GM12878 (cell line): ENCODE data around the gene PRRX1. TPM values are rescaled to one million over a fixed set of nuclear protein-coding genes. Genes with fewer than 3 reads are reported as not detected.

Source experiments
- ATAC-seq: fragments of 200-7000 bp; cut with Tn5 transposase; 3 replicates; pipeline ENCODE4 v1.9.1; 2020; ENCODE audit warnings: mild to moderate bottlenecking, moderate library complexity
- BruUV-seq: library from RNA; stranded (reverse); fragments of 400-500 nt; replicated peaks from 2 replicates; lab custom pipeline; 2021; lab: Mats Ljungman, UMichigan
- CTCF ChIA-PET: fragments of 300-600 bp; sonication (Branson Sonifier 250); formaldehyde crosslinking; extraction: SDS; loops from one replicate; lab custom pipeline; 2021; ENCODE audit warnings: inconsistent platforms; lab: Yijun Ruan, JAX
- POLR2A ChIA-PET: fragments of 350-600 bp; formaldehyde crosslinking; extraction: SDS; loops from one replicate; lab custom pipeline; 2021; ENCODE audit warnings: inconsistent platforms; lab: Charles Lee
- RAD21 ChIA-PET: fragments of 300-600 bp; sonication (Branson Sonifier 250); formaldehyde crosslinking; loops from one replicate; lab custom pipeline; 2023; ENCODE audit warnings: antibody characterized with exemption; ENCODE audit not compliant: unreplicated experiment; lab: Charles Lee
- SMC1A ChIA-PET: fragments of 300-600 bp; sonication (Branson Sonifier 250); formaldehyde crosslinking; loops from one replicate; lab custom pipeline; 2023; ENCODE audit not compliant: unreplicated experiment, uncharacterized antibody; lab: Charles Lee
- DNase-seq: peaks from one replicate; pipeline ENCODE4 v3.0.0-alpha.2; 2011; ENCODE audit warnings: low read depth, low spot score
- FAIRE-seq: peaks from 3 replicates; lab custom pipeline; 2011; peaks lifted over from hg19 to GRCh38; lab: Jason Lieb, UNC
- H2AFZ ChIP-seq: 2 replicates; pipeline ENCODE4 v1.6.0; 2011; ENCODE audit warnings: low read depth, low read length, control low read depth; ENCODE audit not compliant: control insufficient read depth
- H3K27ac ChIP-seq: 2 replicates; pipeline ENCODE4 v1.5.1; 2011; ENCODE audit warnings: control low read depth; ENCODE audit not compliant: control insufficient read depth, insufficient read depth
- H3K27me3 ChIP-seq, 2 experiments: replicated peaks in 1 of 2; 2 replicates each; pipeline versions ENCODE4 v1.6.0 to v1.6.1; 2011; ENCODE audit warnings: low read length in 1 of 2; ENCODE audit not compliant: control insufficient read depth in 2 of 2, insufficient read depth in 2 of 2
- H3K36me3 ChIP-seq, 2 experiments: 2 replicates each; pipeline ENCODE4 v1.5.1; 2011; ENCODE audit warnings: low read length in 1 of 2; ENCODE audit not compliant: control insufficient read depth in 2 of 2, insufficient read depth in 2 of 2
- H3K4me1 ChIP-seq: 2 replicates; pipeline ENCODE4 v1.6.1; 2011; ENCODE audit warnings: mild to moderate bottlenecking, low read length, moderate library complexity, mixed read lengths; ENCODE audit not compliant: control insufficient read depth, insufficient read depth
- H3K4me2 ChIP-seq: 2 replicates; pipeline ENCODE4 v1.6.0; 2011; ENCODE audit warnings: control low read depth; ENCODE audit not compliant: control insufficient read depth, insufficient read depth
- H3K4me3 ChIP-seq: fragments of 200-600 bp; sonication (generic); 2 replicates; pipeline ENCODE4 v1.5.1; 2016
- H3K79me2 ChIP-seq: 2 replicates; pipeline ENCODE4 v1.6.0; 2011; ENCODE audit warnings: low read length; ENCODE audit not compliant: control insufficient read depth, insufficient read depth
- H3K9ac ChIP-seq: 2 replicates; pipeline ENCODE4 v1.8.0; 2011; ENCODE audit warnings: low read length, control low read depth, mixed read lengths; ENCODE audit not compliant: control insufficient read depth, insufficient read depth
- H3K9me3 ChIP-seq: replicated peaks from 3 replicates; pipeline ENCODE4 v1.5.1; 2011; ENCODE audit warnings: mild to moderate bottlenecking, low read length; ENCODE audit not compliant: control insufficient read depth, insufficient read depth
- H4K20me1 ChIP-seq: 2 replicates; pipeline ENCODE4 v1.6.0; 2011; ENCODE audit not compliant: control insufficient read depth, insufficient read depth
- CTCF ChIP-seq, 3 experiments: IDR thresholded peaks in 2 of 3; conservative IDR thresholded peaks in 1 of 3; 2 replicates each; pipeline ENCODE4 v1.5.1; 2011; ENCODE audit warnings: low read depth in 3 of 3, low read length in 3 of 3, mild to moderate bottlenecking in 3 of 3, control low read depth in 2 of 3, moderate library complexity in 2 of 3, inconsistent platforms in 1 of 3, mixed read lengths in 1 of 3; ENCODE audit not compliant: control insufficient read depth in 2 of 3, insufficient read depth in 1 of 3; ENCODE audit errors: extremely low read depth in 1 of 3
- ESRRA ChIP-seq: IDR thresholded peaks from 2 replicates; pipeline ENCODE4 v1.6.1; 2012; ENCODE audit warnings: mild to moderate bottlenecking, low read length, improper control_type of control experiment
- PAX5 ChIP-seq: IDR thresholded peaks from 2 replicates; pipeline ENCODE4 v1.6.1; 2011; ENCODE audit warnings: low read depth, low read length, borderline replicate concordance
- SMAD5 ChIP-seq: IDR thresholded peaks from 2 replicates; pipeline ENCODE4 v1.6.1; 2016; ENCODE audit warnings: antibody characterized with exemption, low read depth
- SRF ChIP-seq, 2 experiments: IDR thresholded peaks; 2 replicates each; pipeline ENCODE4 v1.6.1; 2011; ENCODE audit warnings: low read depth in 2 of 2, low read length in 2 of 2, mild to moderate bottlenecking in 1 of 2, moderate library complexity in 1 of 2
- ZBTB4 ChIP-seq: fragments of 450-650 bp; formaldehyde crosslinking; IDR thresholded peaks from 2 replicates; pipeline ENCODE4 v1.4.0; 2022; ENCODE audit warnings: mild to moderate bottlenecking, moderate library complexity
- WGBS: methylation state at CpG from one replicate; pipeline ENCODE4 v1.1.6; 2016; ENCODE audit warnings: low lambda C conversion rate; ENCODE audit not compliant: insufficient replicate concordance, insufficient coverage; ENCODE audit errors: missing lambda C conversion rate; 5-methylcytosine and 5-hydroxymethylcytosine counted together
- in situ Hi-C: fragments of 300-500 bp; cut with MboI; formaldehyde crosslinking; loops from 9 replicates; pipeline ENCODE4 v1.14.3; 2018; ENCODE audit warnings: mixed read lengths
- intact Hi-C: fragments of 100-400 bp; cut with micrococcal nuclease; formaldehyde crosslinking; loops from one replicate; pipeline ENCODE4 v1.14.2; 2022; ENCODE audit not compliant: unreplicated experiment
- polyA plus RNA-seq, 11 experiments: library from polyadenylated mRNA; depleted of rRNA in 4 of 11; unstranded in 6 of 11; stranded (reverse) in 5 of 11; fragments of >200 nt; fragmentation: Nextera tagmentation in 4 of 11; fragmentation: Illumina TruSeq in 1 of 11; extraction: Ambion mirVana in 4 of 11; extraction: Trizol in 1 of 11; gene quantifications; 1 replicate in 1 of 11; 2 replicates in 10 of 11; pipeline versions ENCODE4 v1.2.1 to v1.2.3, GENCODE V29; 2011 to 2016; ENCODE audit warnings: inconsistent platforms in 2 of 11, missing spikeins in 2 of 11, low read depth in 1 of 11
- total RNA-seq, 4 experiments: library from RNA; depleted of rRNA in 3 of 4; stranded (reverse); fragments of >200 nt in 3 of 4; fragmentation: Illumina TruSeq in 1 of 4; extraction: Trizol in 1 of 4; gene quantifications; 2 replicates each; pipeline versions ENCODE4 v1.2.1 to v1.2.3, GENCODE V29; 2013 to 2021

The PRRX1 gene
- total and polyA plus RNA-seq, 10 of the 15 experiments (the other 5 are each of a cell fraction or from before 2014, with no cell fraction given), result 0.42 to 64.6 (median 1.5) TPM

GRCh38 chr1:170758992-170759391 lies 95.1 kb downstream of the PRRX1 start (continued):
- no peak for TF ChIP-seq SRF (IDR thresholded peaks at IDR 0.05; ENCODE audit: low read depth in 2 of 2, low read length in 2 of 2)
- no peak for TF ChIP-seq PAX5
- no peak for TF ChIP-seq ESRRA
- TF ChIP-seq ZBTB4 (CRISPR knock-in tag), result no peak

- CTCF ChIA-PET, result interaction anchor here (0.6 to 2.7 kb wide), 16 partner anchors 9 to 905 kb away, joined by 3 to 28 read pairs (median 3); no protein-coding TSS in a partner anchor
- Histone ChIP-seq H3K9me3 (no peaks in the 10 kb centered on the region), H3K4me1 (no peaks in the 10 kb centered on the region), H3K4me3 (no peak overlapping the region), H3K36me3 (no peaks in the 10 kb centered on the region)
- DNase-seq (no peak), ATAC-seq (no peak), FAIRE-seq (no peak)
- intact Hi-C loops (loop anchor here (2.0 to 5.0 kb wide), 3 partner anchors 118 to 836 kb away; no protein-coding TSS in a partner anchor), in situ Hi-C loops (no loop called here)
- TF ChIP-seq CTCF (IDR thresholded peaks at IDR 0.05 in 2 of 3, conservative IDR thresholded peaks at IDR 0.05 in 1 of 3; ENCODE audit: control insufficient read depth in 2 of 3, extremely low read depth in 1 of 3, insufficient read depth in 1 of 3, low read depth in 3 of 3, low read length in 3 of 3), result 0 out of 6 replicates have a peak, but pooled peaks of 1 of the 3 experiments have one; percentile 1
- no peak for TF ChIP-seq SMAD5
- TF ChIP-seq, all 136 proteins: peak for 1
- Histone ChIP-seq H3K4me2 (no peak overlapping the region), H4K20me1 (no peaks in the 10 kb centered on the region), H2AFZ (no peak overlapping the region), H3K27me3 (no peaks in the 10 kb centered on the region), H3K9ac (no peak overlapping the region), H3K27ac (no peak overlapping the region), H3K79me2 (no peaks in the 10 kb centered on the region)
- ChIA-PET POLR2A (no interaction called here), SMC1A (interaction anchor here (0.7 to 2.7 kb wide), 20 partner anchors 9 to 857 kb away, joined by 3 to 26 read pairs (median 3); no protein-coding TSS in a partner anchor), RAD21 (interaction anchor here (0.6 to 1.9 kb wide), 6 partner anchors 76 to 694 kb away, joined by 3 to 15 read pairs (median 4); no protein-coding TSS in a partner anchor)
- WGBS, result 0% methylated on average over 1 of the region's 1 CpG
- BruUV-seq, result no TSS peak
These were observed 101.3 kb downstream of the PRRX1 start for GRCh38 chr1:170765279-170765678.
